Activated CD4-positive, alpha-beta T cell treated with anti-CD3 and anti-CD28 coated beads, Interleukin-10, Interleukin-2, amounts not matched to agents 100 ng/mL and 50 ng/mL, durations not matched to agents 16 hours and 8 hours (primary cell): ENCODE results near the gene CBLC.

Source experiments
- DNase-seq: peaks from one replicate; pipeline ENCODE4 v3.0.0-alpha.2; 2020

Gene CBLC, protein sequence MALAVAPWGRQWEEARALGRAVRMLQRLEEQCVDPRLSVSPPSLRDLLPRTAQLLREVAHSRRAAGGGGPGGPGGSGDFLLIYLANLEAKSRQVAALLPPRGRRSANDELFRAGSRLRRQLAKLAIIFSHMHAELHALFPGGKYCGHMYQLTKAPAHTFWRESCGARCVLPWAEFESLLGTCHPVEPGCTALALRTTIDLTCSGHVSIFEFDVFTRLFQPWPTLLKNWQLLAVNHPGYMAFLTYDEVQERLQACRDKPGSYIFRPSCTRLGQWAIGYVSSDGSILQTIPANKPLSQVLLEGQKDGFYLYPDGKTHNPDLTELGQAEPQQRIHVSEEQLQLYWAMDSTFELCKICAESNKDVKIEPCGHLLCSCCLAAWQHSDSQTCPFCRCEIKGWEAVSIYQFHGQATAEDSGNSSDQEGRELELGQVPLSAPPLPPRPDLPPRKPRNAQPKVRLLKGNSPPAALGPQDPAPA

DNA sequence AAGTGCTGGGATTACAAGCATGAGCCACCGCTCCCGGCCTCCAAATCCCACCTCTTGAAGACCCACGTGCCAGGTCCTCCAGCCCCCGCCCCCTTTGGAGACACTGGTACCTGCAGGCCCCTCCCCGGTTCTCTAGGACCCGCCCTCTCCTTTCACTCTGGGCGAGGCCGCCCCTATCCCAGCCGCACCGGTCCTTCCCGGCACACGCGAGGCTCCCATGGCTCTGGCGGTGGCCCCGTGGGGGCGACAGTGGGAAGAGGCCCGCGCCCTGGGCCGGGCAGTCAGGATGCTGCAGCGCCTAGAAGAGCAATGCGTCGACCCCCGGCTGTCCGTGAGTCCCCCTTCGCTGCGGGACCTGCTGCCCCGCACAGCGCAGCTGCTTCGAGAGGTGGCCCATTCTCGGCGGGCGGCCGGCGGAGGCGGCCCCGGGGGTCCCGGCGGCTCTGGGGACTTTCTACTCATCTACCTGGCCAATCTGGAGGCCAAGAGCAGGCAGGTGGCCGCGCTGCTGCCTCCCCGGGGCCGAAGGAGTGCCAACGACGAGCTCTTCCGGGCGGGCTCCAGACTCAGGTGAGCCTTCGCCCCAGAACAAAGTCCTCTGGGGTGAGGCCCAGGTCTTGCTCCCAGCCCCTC lies at the start of gene CBLC:
Gene CBLC (plus strand): TSS at position 176 of the 633 bp plus-strand sequence. CDS start 42 bp downstream, at position 218.
- no peak for DNase-seq

DNA sequence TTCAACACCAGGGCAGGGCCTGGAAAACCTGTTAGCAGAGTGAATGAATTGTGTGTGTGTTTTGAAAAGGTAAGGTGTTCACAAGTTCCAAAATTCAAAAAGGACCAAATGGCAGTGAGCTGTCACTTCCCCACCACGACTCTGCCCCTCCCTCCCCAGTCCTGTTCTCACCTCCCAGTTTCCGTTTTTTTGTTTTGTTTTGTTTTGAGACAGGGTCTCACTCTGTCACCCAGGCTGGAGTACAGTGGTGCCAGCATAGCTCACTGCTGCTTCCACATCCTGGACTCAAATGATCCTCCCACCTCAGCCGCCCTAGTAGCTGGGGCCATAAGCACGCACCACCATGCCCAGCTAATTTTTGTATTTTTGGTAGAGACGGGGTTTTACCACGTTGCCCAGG lies 49.5 kb upstream of the CBLC start:
- peak; percentile 41 for DNase-seq

DNA sequence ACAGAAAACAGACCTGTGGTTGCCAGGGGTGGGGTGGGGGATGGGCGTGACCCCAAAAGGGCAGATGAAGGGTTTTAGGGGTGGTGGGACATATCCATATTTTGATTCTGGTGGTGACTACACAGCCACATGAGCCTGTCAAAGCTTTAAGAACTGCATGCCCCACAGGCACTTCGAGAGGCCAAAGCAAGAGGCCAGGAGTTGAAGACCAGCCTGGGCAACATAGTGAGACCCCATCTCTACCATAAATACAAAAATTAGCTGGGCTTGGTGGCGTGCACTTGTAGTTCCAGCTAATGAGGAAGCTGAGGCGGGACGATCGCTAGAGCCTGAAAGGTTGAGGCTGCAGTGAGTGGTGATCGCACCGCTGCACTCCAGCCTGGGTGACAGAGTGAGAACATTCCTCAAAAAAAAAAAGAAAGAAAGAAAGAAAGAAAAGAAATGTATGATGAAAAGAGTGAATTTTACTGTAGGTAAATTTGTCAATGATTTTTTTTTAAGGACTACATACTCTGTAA lies 48.1 kb upstream of the CBLC start:
- no peak for DNase-seq

DNA sequence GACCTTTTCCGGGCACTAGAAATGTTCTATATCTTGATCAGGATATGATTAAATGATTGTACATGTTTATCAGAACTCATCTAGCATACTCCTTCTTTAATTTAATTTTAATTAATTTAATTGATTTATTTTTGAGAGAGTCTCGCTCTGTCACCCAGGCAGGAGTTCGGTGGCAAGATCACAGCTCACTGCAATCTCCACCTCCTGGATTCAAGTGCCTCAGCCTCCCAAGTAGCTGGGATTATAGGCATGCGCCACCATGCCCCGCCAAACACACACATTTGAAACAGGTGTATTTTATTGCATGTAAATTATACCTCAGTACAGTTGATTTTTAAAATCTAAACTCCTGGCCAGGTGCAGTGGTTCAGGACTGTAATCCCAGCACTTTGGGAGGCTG lies 46.6 kb upstream of the CBLC start:
- DNase-seq = no peak

DNA sequence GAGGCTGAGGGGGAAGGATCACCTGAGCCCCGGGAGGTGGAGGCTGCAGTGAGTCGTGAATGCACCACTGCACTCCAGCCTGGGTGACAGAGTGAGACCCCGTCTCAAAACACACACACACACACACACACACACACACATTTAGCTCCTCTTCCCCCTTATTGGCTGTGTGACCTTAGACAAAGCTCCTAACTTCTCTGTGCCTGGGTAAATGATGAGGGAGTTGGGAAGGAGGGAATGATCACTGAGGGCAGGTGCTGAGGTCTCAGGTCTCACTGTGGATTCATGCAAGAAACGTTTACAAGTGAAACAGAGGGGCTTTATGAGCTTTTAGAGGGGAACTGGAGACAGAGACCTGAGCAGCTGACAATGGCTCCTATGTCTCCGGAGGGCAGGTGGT lies 46.1 kb upstream of the CBLC start:
- DNase-seq = no peak

DNA sequence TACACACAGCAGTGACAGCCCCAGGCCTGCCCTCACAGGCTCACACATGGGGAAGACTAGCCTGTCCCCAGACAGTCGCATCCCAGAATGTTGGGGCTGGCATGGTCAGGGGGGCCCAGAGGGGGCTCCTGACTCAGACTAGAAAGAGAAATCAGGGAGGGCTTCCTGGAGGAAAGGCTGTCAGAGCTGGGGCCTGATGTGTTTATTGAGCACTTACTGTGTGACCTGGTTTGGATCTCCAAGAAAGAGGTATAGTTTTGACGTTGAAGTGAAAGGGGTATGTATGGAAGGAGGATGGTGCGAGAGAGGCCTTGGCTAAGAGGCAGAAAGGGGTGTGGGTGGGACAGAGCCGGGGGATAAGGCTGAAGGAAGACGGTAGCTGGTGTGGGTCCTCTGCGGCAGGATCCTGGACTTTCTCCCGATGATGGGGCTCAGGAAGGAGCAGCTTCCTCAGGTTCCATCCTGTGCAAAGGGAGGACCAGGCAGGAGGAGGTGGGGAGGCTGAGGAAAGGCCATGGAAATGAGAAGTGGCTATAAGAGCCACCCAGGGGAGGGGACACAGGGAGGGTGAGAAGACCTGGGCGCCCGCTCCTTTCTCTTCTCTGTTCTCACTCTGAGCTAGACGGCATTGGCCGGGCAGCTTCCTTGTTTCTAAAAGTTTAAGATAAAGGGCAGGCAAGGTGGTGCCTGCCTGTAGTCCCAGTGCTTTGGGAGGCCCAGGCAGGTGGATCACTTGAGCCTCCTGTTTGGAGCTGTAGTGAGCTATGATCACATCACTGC lies 45.3 kb upstream of the CBLC start:
- no peak for DNase-seq

DNA sequence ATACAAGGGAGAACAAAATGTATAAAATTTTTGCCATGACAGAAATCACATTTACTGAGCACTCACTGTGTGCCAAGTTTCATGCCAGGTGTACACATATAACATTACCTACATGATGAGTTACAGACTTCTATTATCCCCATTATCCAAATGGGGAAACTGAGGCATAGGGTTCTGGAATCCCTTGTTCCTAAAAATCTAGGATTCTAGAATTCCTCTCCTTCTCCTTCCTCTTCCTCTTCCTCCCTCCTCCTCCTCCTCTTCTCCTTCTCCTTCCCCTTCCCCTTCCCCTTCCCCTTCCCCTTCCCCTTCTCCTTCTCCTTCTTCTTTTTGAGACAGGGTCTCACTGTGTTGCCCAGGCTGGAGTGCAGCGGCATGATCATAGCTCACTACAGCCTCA lies 43.3 kb upstream of the CBLC start:
- no peak for DNase-seq

DNA sequence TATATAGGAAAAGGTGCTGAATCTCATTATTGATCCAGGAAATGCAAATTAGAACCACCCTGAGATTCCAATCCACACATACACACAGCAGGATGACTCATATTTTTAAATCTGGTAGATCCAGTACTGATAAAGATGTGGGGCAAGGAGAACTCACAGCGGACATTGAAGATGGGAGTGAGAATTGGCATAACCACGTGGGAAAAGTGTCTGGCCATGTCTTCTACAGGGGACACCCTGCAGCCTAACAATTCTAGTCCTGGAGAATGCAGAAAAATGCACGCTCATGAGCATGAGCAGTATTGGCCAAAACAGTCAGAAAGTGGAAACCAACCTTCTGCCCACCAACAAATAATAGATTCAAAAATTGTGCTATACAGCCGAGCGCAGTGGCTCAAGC lies 42.7 kb upstream of the CBLC start:
- no peak for DNase-seq

DNA sequence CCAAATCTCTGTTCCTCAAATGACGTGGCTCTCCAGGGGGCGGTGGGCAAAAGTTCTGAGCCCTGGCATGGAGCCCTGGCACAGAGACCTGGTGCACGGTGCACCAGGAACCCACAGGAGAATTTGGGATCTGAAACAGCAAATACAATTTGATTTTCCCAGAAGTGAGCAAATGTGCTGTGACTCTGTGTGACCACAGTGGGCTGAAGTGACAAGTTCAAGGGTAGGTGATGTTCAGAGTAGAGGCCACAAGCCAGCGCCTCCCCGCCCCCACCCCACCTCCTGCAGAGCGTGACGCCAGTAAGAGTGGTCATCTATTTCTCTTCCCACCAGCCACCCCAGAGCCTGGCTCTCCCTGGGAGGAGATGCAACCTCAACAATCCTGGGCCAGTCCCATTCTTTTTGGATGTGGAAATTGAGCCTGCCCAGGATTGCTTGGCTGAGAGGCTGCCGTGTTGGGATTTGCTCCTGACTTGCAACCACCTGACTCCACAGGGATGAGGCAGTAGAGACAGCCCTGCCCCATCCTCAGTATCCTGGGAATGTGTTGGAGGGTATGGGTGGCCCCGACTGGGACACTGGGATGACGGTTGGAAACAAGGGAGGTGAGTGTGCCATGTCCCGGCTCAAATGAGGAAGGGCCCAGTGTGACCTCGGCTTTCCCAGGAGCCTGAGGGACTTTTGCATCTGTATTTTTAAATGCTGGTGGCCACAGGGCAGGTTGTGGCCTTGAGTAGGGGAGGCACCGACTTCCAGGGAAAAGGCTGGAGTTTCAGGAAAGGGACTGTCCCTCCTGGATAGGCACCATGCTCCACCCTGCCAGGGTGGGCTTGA lies 40.2 kb upstream of the CBLC start:
- DNase-seq = no peak

DNA sequence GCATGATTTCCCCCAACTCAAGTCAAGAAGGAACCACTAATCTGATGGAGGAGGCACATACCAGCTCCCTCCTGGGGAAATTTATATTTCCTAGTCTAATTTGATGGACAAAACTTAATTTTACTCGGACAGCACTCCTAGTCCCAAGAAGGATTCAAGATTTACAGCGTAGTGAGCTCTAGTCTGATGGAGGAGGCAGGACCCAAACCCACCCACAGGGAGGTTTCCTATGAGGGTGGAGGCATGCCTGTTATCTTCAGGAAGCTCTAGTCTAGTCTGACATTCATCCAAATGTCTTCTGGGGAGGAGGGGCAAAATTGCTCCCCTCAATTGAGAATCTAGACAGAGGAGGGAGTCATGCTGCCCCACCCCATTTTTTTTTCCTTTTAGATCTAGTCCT lies 39.6 kb upstream of the CBLC start:
- no peak for DNase-seq

DNA sequence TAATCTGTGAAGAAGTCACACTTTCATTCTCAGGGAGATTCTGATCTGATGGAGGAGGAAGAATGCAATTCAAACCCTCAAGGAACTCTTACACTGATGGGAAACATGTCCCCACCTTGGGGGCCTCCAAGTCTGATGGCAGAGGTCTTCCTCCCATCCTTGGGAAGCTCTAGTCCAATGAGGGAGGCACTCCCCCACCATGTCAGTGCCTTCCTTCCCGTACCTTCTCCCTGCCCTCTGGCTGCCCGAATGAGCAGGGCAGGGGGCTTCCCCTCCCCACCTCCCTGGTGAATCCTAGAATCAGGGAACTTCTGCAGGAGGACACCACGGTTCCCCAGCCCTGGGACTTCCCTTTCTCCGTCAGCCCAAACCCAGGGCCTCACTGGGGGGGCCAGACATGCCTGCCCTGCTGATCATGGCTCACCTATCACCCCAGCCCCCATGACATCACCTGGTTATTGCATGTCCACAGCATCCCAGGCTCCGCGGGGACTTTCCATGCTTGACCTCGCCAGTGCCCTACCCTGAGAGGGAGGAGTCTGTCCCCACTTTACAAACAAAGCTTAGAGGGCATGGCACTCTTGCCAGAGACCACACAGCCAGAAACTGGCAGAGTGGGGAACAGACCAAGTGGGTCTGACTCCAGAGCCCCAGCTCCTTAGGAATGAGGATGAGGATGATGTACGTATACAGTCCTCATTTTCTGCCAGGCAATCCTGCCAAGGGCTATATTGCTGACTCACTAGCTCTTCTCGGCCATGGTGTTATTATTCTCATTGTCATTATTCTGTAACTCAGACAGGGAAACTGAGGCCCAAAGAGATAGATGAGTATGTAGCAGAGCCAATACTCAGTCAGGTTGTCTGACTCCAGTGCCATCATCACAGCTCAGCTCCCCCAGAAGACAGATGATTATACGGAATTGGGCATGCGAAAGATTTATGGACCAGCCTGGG lies 38.8 kb upstream of the CBLC start:
- no peak for DNase-seq

DNA sequence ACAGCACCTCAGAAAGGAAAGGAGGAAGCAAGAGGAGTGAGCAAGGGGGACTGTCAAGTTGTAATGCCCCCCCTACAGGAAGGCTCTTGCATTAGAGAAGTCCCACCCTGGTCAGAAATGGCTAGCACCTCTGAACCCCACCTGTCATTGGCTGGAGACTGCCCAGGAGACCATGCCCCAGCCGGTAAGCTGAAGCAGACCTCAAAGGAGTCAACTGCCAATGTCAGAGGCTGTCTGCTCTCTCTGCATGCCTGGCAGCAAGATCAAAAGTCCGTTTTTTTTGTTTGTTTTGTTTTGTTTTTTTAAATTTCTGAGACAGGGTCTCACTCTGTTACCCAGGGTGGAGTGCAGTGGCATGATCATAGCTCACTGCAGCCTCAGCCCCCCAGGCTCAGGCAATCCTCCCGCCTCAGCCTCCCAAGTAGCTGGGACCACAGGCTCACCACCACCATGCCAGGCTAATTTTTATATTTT lies 37.3 kb upstream of the CBLC start:
- no peak for DNase-seq

DNA sequence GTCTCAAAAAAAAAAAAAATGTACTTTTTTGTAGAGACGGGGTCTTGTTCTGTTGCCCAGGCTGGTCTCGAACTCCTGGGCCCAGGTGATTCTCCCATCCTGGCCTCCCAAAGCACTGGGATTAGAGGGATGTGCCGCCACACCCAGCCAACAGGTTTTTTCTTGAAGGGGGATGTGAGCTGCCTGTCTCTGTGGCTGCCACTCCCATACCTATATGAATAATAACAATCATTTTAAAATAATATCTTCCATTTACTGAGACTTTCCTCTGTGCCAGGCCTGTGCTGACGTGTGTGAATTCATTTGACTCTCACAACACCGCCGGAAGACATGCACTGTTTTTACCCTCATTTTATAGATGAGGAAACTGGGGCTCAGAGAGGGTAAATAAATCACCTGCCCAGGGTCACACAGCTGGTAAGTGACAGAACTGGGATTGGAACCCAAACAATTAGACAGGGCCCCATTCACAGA lies 36.4 kb upstream of the CBLC start:
- DNase-seq = no peak

DNA sequence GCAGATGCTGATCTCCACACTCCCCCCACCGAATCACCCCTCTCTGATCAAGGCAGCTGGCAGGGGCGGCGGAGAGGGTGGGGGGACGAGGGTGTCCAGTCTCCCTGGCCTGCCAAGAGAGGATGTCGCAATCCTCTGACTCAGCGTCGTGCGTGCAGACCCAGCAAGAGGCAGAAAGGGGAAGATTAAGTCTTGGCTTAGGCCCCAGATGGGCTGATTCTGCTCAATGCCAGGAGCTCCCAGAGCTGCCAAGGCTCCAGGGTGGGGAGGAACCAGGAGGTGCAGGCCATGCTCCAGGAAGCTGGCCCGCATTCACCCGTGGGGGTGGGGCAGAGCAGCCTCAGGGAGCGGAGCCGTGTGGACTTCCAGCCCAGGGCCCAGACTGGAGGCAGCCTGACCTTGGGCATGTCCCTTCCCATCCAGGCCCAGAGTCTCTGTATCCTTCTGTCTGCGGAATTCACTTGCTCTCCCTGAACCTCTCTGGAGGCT lies 35.8 kb upstream of the CBLC start:
- peak; percentile 65 for DNase-seq

DNA sequence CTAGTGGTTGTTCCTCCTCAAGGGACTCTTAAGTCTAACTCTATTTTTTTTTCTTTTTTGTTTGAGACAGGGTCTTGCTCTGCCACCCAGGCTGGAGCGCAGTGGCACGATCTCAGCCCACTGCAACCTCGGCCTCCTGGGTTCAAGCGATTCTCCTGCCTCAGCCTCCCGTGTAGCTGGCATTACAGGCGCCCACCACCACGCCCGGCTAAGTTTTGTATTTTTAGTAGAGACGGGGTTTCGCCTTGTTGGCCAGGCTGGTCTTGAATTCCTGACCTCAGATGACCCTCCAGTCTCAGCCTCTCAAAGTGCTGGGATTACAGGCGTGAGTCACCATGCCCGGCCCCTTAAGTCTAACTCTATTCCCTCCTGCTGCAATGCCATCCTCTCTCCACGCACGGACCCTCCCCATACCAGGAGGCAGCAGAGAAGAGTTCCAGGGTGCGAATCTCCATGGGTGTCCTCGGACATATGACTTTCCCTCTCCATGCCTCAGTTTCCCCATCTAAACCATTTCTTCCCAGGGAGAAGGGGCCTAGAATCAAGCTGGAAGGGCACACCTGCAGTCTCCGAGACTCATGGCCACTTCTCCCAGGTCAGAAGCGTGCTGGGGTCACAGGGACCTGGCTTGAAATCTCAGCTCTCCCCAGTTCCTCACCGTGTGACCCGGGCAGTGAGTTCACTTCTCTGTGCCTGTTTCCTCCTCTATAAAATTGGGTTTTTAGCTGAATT lies 35.2 kb upstream of the CBLC start:
- DNase-seq = no peak

DNA sequence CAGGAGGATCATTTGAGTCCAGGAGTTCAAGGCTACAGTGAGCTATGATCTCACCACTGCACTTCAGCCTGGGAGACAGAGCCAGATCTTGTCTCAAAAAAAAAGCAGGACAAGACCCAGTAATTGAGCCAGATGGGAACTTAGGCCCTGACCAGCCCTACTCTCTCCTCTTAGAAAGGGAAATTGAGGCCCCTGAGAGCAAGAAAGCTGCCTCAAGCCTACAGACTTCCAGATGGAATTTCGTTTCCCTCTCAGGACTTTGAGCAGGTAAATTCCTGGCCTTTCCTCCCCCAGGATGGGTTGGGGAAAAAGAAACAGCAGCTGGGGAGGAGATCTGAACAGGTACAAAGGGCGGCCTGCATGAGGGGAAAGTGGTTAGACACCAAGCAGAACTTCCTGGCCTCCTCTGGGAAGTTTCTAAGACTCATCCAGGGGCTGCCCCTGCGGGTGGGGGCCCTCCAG lies 32.8 kb upstream of the CBLC start:
- no peak for DNase-seq

DNA sequence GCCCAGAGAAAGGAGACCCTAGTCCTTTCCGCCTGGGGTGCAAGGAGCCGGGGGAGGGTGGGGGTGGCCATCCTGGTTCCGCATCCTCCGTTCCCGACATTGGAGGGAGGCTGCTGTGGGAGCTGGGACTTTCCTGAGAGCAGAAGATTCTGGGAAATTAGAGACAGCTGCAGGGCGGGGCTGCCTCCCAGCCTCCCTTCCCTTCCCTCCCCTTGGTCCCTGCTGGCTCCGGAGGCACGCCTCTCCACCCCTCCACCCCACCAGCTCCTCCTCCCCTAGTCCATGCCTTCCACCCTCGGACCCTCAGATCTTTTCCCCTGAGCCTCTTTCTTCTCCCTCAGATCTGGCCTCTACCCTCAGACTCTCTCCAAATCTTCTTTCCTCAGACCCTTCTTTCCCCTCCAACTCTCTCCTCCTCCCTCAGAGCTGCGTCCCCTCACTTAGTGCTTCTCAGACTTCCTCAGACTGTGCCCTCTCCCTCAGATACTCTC lies 32.3 kb upstream of the CBLC start:
- DNase-seq = no peak

DNA sequence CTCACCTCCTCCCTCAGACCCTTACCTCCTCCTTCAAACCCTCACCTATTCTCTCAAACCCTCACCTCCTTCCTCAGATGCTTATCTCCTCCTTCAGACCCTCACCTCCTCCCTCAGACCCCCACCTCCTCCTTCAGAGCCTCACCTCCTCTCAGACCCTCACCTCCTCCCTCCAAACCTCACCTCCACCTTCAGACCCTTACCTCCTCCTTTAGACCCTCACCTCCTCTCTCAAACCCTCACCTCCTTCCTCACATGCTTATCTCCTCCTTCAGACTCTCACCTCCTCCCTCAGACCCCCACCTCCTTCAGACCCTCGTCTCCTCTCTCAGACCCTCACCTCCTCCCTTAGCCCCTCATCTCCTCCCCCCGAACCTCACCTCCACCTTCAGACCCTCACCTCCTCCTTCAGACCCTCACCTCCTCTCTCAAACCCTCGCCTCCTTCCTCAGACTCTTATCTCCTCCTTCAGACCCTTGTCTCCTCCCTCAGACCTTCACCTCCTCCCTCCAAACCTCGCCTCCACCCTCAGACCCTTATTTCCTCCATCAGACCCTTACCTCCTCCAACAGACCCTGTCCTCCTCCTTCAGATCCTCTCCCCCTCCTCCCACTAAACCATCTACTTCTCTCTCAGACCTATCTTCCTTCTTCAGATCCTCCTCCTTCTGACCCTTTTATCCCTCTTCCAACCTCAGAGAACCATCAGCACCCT lies 31.6 kb upstream of the CBLC start:
- no peak for DNase-seq

DNA sequence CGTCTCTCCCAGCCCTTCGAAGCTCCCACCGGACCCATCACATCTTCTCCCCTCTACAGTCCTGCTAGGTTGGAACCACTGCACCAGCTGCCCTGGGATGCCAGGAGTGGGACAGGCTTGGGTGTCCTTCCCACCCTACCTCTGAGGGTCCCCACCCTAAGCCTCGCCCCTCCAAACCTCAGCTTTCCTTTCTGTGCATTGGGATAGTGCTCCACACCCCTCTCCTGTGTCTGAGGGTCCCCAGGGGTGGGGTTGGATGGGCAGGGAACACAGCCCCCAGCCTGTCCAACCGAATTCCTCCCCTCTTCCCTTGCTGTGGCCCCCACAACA lies 31.1 kb upstream of the CBLC start:
- DNase-seq = no peak
